ENCODE results near the gene PCBP3.

PCBP3 gene

GRCh38 chr21:45990049-45990711, 346.7 kb downstream of the PCBP3 start:
- TF ChIP-seq ZFX (IDR thresholded peaks at IDR 0.05) (no peak), CTCF (conservative IDR thresholded peaks at IDR 0.05) (no peak)
- no peak overlapping the region for H3K27ac ChIP-seq

GRCh38 chr21:45990741-45991605, 347.4 kb downstream of the PCBP3 start:
- no peak overlapping the region for H3K27ac ChIP-seq
- TF ChIP-seq CTCF (conservative IDR thresholded peaks at IDR 0.05) = no peak
- no peak for TF ChIP-seq ZFX (IDR thresholded peaks at IDR 0.05)

- no peak for TF ChIP-seq CTCF (conservative IDR thresholded peaks at IDR 0.05)
- TF ChIP-seq ZFX (IDR thresholded peaks at IDR 0.05) = no peak
- H3K27ac ChIP-seq = no peak overlapping the region
Observed at GRCh38 chr21:45991606-45992300, 348.2 kb downstream of the PCBP3 start.

All from C4-2B (cell line).